Endothelial cell of umbilical vein (primary cell): ENCODE measurements around the gene SLC25A21. TPM values are rescaled to one million over a fixed set of nuclear protein-coding genes. Genes with fewer than 3 reads are reported as not detected.

Experiments used
- BruUV-seq: library from RNA; stranded (reverse); fragments of 400-500 nt; replicated peaks from 2 replicates; lab custom pipeline; 2021; lab: Mats Ljungman, UMichigan
- CTCF ChIA-PET: fragments of 300-600, 350-600 bp; sonication (Branson Sonifier 250); formaldehyde crosslinking; loops from one replicate; lab custom pipeline; 2021; ENCODE audit warnings: antibody characterized with exemption, inconsistent platforms; lab: Charles Lee
- POLR2A ChIA-PET: fragments of 300-600, 350-600 bp; sonication (Branson Sonifier 250); formaldehyde crosslinking; loops from one replicate; lab custom pipeline; 2021; ENCODE audit warnings: antibody characterized with exemption, inconsistent platforms; lab: Charles Lee
- DNase-seq: peaks from one replicate; pipeline ENCODE4 v3.0.0-alpha.2; 2011; ENCODE audit warnings: low read depth, low spot score
- FAIRE-seq: peaks from 2 replicates; lab custom pipeline; 2011; peaks lifted over from hg19 to GRCh38; lab: Jason Lieb, UNC
- H2AFZ ChIP-seq: 2 replicates; pipeline ENCODE4 v1.6.0; 2012; ENCODE audit warnings: low read depth, low read length, control low read depth, inconsistent platforms
- H3K27ac ChIP-seq: 2 replicates; pipeline ENCODE4 v1.5.1; 2011; ENCODE audit warnings: low read depth, mild to moderate bottlenecking, control low read depth, low read length, moderate library complexity; ENCODE audit not compliant: insufficient read depth
- H3K27me3 ChIP-seq, 2 experiments: 2 replicates each; pipeline versions ENCODE4 v1.6.0 to v1.6.1; 2011; ENCODE audit warnings: low read length in 2 of 2, mixed read lengths in 1 of 2; ENCODE audit not compliant: control insufficient read depth in 2 of 2, insufficient read depth in 2 of 2
- H3K36me3 ChIP-seq, 2 experiments: 2 replicates in 1 of 2; 3 replicates in 1 of 2; pipeline ENCODE4 v1.5.1; 2011; ENCODE audit warnings: low read length in 2 of 2, mild to moderate bottlenecking in 1 of 2, moderate library complexity in 1 of 2; ENCODE audit not compliant: control insufficient read depth in 2 of 2, insufficient read depth in 2 of 2; ENCODE audit errors: extremely low read depth in 1 of 2
- H3K4me1 ChIP-seq: 3 replicates; pipeline ENCODE4 v1.5.1; 2011; ENCODE audit warnings: mild to moderate bottlenecking, low read length; ENCODE audit not compliant: control insufficient read depth, insufficient read depth; ENCODE audit errors: extremely low read depth
- H3K4me2 ChIP-seq: 2 replicates; pipeline ENCODE4 v1.6.1; 2011; ENCODE audit warnings: low read length, control low read depth, mixed read lengths; ENCODE audit not compliant: insufficient read depth
- H3K4me3 ChIP-seq, 3 experiments: fragments of 200-600 bp in 1 of 3; sonication (generic), shearing (Covaris generic) in 1 of 3; replicated peaks in 1 of 3; 2 replicates each; pipeline ENCODE4 v1.5.1; 2011 to 2016; ENCODE audit warnings: control low read depth in 3 of 3, low read length in 3 of 3, mild to moderate bottlenecking in 2 of 3, inconsistent platforms in 1 of 3, low read depth in 1 of 3, moderate library complexity in 1 of 3; ENCODE audit not compliant: insufficient read depth in 1 of 3
- H3K79me2 ChIP-seq: 2 replicates; pipeline ENCODE4 v1.6.0; 2012; ENCODE audit warnings: low read length, inconsistent platforms; ENCODE audit not compliant: control insufficient read depth, insufficient read depth
- H3K9ac ChIP-seq: replicated peaks from 2 replicates; pipeline ENCODE3; 2011; ENCODE audit warnings: low read length, control low read depth; ENCODE audit not compliant: insufficient read depth; ENCODE audit errors: extremely low read depth
- H3K9me1 ChIP-seq: replicated peaks from 3 replicates; pipeline ENCODE4 v1.6.0; 2011; ENCODE audit warnings: mild to moderate bottlenecking, low read length; ENCODE audit not compliant: control insufficient read depth, insufficient read depth; ENCODE audit errors: extremely low read depth
- H3K9me3 ChIP-seq: replicated peaks from 2 replicates; pipeline ENCODE4 v1.5.1; 2012; ENCODE audit warnings: low read length, inconsistent platforms; ENCODE audit not compliant: control insufficient read depth, insufficient read depth
- H4K20me1 ChIP-seq: replicated peaks from 2 replicates; pipeline ENCODE3; 2011; ENCODE audit warnings: mild to moderate bottlenecking, low read length; ENCODE audit not compliant: control insufficient read depth, insufficient read depth; ENCODE audit errors: extremely low read depth
- EZH2 ChIP-seq: IDR thresholded peaks from 2 replicates; pipeline ENCODE4 v1.6.1; 2012; ENCODE audit warnings: borderline replicate concordance, low read depth, mild to moderate bottlenecking, moderate library complexity, low read length, inconsistent platforms; ENCODE audit not compliant: severe bottlenecking
- FOS ChIP-seq: IDR thresholded peaks from 2 replicates; pipeline ENCODE4 v1.6.1; 2011; ENCODE audit warnings: mild to moderate bottlenecking, low read length, moderate library complexity, borderline replicate concordance; ENCODE audit not compliant: insufficient read depth
- GATA2 ChIP-seq: IDR thresholded peaks from 2 replicates; pipeline ENCODE4 v1.7.0; 2011; ENCODE audit warnings: low read depth, mild to moderate bottlenecking, moderate library complexity, mixed read lengths, low read length; ENCODE audit not compliant: insufficient read length, insufficient read depth
- JUN ChIP-seq: IDR thresholded peaks from 2 replicates; pipeline ENCODE4 v1.6.1; 2011; ENCODE audit warnings: borderline replicate concordance, low read depth; ENCODE audit not compliant: insufficient read length, insufficient read depth
- MYC ChIP-seq: IDR thresholded peaks from one replicate; pipeline ENCODE4 v1.6.1; 2011; ENCODE audit warnings: mild to moderate bottlenecking, low read depth, low read length
- POLR2A ChIP-seq: IDR thresholded peaks from 2 replicates; pipeline ENCODE4 v1.6.1; 2012; ENCODE audit warnings: low read depth, mild to moderate bottlenecking, control low read depth, low read length
- POLR2AphosphoS5 ChIP-seq: IDR thresholded peaks from 2 replicates; pipeline ENCODE4 v1.6.1; 2012; ENCODE audit warnings: low read depth, mild to moderate bottlenecking, control low read depth, low read length, moderate library complexity; ENCODE audit not compliant: insufficient read depth
- dilution Hi-C: fragments of 300-500 bp; cut with MboI; formaldehyde crosslinking; loops from one replicate; pipeline ENCODE4 v1.15.0; 2019; ENCODE audit warnings: low sequenced_read_pairs; ENCODE audit not compliant: extremely low pct_ligation_motif_present
- intact Hi-C: fragments of 100-400 bp; cut with micrococcal nuclease; formaldehyde crosslinking; loops from one replicate; pipeline ENCODE4 v1.10.0; 2022
- polyA plus RNA-seq, 4 experiments: library from polyadenylated mRNA; depleted of rRNA in 3 of 4; stranded (reverse) in 3 of 4; unstranded in 1 of 4; fragments of >200 nt; gene quantifications; 2 replicates each; pipeline versions ENCODE4 v1.2.1 to v1.2.3, GENCODE V29; 2011 to 2012; ENCODE audit warnings: missing spikeins in 1 of 4
- total RNA-seq: library from RNA; stranded (reverse); gene quantifications from 2 replicates; pipeline ENCODE4 v1.2.3, GENCODE V29; 2021
- TF ChIP-seq, protein P1 (sequence below), 2 donors: IDR thresholded peaks; 1 replicate in 1 of 2; 2 replicates in 1 of 2; pipeline ENCODE4 v1.5.1; 2011; ENCODE audit warnings: low read length in 2 of 2, mild to moderate bottlenecking in 2 of 2, moderate library complexity in 2 of 2, control low read depth in 1 of 2, inconsistent platforms in 1 of 2, low read depth in 1 of 2; ENCODE audit not compliant: insufficient read depth in 1 of 2; ENCODE audit errors: extremely low read depth in 1 of 2
- TF ChIP-seq, protein P2 (sequence below): IDR thresholded peaks from 2 replicates; pipeline ENCODE4 v1.6.1; 2011; ENCODE audit not compliant: insufficient read depth, insufficient read length

The SLC25A21 gene
- total and polyA plus RNA-seq, 2 donors (not counting 3 experiments of a cell fraction or from before 2014, with no cell fraction given): 0.98 to 1.4 TPM

DNA sequence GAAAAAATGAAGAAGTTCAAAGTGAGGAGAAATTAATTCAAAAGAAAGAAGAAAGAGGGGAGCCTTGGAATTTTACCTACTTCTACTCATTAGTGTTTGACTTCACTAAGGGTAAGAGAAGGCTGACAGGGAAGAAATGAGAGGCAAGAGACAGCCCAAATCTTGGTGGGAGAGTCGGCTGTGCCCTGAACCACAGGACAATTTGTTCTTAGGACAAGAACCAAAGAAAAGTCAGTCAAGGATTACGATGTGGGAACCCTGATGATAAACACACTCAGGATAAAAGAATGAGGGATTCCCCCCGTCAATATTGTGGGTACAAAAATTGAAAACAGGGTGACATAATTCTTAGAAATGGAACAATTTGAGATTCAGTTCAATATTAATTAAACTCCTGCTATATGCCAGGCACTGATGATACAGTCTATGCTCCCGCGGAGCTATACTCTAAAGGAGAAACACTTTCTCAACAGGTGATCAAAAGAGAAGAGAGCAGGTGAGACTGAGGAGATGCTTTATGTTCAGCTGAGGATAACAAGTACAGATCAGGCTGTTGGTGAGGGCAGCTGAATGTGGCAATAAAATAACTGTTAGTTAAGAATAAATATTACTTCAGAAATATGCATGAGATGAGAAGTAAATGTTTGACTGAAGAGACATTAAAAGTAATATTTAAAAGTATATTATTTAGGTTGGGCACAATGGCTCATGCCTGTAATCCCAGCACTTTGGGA, 175.4 kb downstream of the SLC25A21 start:
- DNase-seq: no peak
- Histone ChIP-seq H2AFZ (no peak overlapping the region), H3K36me3 (no peaks in the 10 kb centered on the region), H3K9me3 (no peaks in the 10 kb centered on the region), H3K9me1 (no peaks in the 10 kb centered on the region), H3K79me2 (no peaks in the 10 kb centered on the region), H3K27me3 (no peaks in the 10 kb centered on the region), H3K9ac (no peak overlapping the region), H3K4me3 (no peak overlapping the region), H3K27ac (no peak overlapping the region), H4K20me1 (no peaks in the 10 kb centered on the region), H3K4me1 (peaks cover 7% of the 10 kb centered on the region), H3K4me2 (no peak overlapping the region)
- TF ChIP-seq GATA2 (no peak), POLR2AphosphoS5 (no peak), POLR2A (no peak), EZH2 (no peak), FOS (no peak), MYC (no peak), JUN (no peak)
- TF ChIP-seq, protein P1, sequence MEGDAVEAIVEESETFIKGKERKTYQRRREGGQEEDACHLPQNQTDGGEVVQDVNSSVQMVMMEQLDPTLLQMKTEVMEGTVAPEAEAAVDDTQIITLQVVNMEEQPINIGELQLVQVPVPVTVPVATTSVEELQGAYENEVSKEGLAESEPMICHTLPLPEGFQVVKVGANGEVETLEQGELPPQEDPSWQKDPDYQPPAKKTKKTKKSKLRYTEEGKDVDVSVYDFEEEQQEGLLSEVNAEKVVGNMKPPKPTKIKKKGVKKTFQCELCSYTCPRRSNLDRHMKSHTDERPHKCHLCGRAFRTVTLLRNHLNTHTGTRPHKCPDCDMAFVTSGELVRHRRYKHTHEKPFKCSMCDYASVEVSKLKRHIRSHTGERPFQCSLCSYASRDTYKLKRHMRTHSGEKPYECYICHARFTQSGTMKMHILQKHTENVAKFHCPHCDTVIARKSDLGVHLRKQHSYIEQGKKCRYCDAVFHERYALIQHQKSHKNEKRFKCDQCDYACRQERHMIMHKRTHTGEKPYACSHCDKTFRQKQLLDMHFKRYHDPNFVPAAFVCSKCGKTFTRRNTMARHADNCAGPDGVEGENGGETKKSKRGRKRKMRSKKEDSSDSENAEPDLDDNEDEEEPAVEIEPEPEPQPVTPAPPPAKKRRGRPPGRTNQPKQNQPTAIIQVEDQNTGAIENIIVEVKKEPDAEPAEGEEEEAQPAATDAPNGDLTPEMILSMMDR (IDR thresholded peaks at IDR 0.05; ENCODE audit: extremely low read depth in 1 of 2, insufficient read depth in 1 of 2, low read depth in 1 of 2, low read length in 2 of 2): no peak
- TF ChIP-seq, protein P2, sequence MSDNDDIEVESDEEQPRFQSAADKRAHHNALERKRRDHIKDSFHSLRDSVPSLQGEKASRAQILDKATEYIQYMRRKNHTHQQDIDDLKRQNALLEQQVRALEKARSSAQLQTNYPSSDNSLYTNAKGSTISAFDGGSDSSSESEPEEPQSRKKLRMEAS: no peak
- BruUV-seq: no TSS peak
- FAIRE-seq: no peak
- ChIA-PET POLR2A (no interaction called here), CTCF (no interaction called here)
- dilution Hi-C loops (no loop called here), intact Hi-C loops (no loop called here)
